SK-N-MC (cell line): ENCODE measurements around the gene EXOC3.

Experiments used
- EZH2 ChIP-seq: fragments of 200-600 bp; sonication (generic); IDR thresholded peaks from one replicate; pipeline ENCODE4 v1.6.1; 2017; ENCODE audit warnings: antibody characterized with exemption
- FOXP2 ChIP-seq: optimal IDR thresholded peaks from 2 replicates; pipeline ENCODE3; 2011; ENCODE audit warnings: mild to moderate bottlenecking, moderate library complexity; ENCODE audit not compliant: insufficient read depth; ENCODE audit errors: extremely low read length, control extremely low read depth
- POLR2AphosphoS5 ChIP-seq: IDR thresholded peaks from 2 replicates; pipeline ENCODE4 v1.6.1; 2012; ENCODE audit warnings: mild to moderate bottlenecking, low read depth, low read length, borderline replicate concordance

- TF ChIP-seq EZH2 (no peak), POLR2AphosphoS5 (no peak), FOXP2 (no peak)
These were observed 50.8 kb downstream of the EXOC3 start for GRCh38 chr5:493758-494157.
